ENCODE measurements around the gene CMIP.

CMIP gene

GRCh38 chr16:81733295-81733694, 288.7 kb downstream of the CMIP start:
- Histone ChIP-seq H3K79me2 (no peaks in the 10 kb centered on the region), H3K27me3 (ENCODE audit: control insufficient read depth, insufficient read depth, low read length) (no peaks in the 10 kb centered on the region), H3K4me3 (ENCODE audit: low read depth, low read length) (no peak overlapping the region), H3K27ac (no peak overlapping the region), H3K4me1 (peaks cover 3% of the 10 kb centered on the region), H3K36me3 (ENCODE audit: control insufficient read depth, insufficient read depth, low read length) (no peaks in the 10 kb centered on the region), H3K4me2 (ENCODE audit: low read length) (no peak overlapping the region), H3K9me3 (ENCODE audit: control insufficient read depth, low read length) (no peaks in the 10 kb centered on the region), H2AFZ (no peak overlapping the region), H3K9ac (no peak overlapping the region)
- TF ChIP-seq, protein P1, sequence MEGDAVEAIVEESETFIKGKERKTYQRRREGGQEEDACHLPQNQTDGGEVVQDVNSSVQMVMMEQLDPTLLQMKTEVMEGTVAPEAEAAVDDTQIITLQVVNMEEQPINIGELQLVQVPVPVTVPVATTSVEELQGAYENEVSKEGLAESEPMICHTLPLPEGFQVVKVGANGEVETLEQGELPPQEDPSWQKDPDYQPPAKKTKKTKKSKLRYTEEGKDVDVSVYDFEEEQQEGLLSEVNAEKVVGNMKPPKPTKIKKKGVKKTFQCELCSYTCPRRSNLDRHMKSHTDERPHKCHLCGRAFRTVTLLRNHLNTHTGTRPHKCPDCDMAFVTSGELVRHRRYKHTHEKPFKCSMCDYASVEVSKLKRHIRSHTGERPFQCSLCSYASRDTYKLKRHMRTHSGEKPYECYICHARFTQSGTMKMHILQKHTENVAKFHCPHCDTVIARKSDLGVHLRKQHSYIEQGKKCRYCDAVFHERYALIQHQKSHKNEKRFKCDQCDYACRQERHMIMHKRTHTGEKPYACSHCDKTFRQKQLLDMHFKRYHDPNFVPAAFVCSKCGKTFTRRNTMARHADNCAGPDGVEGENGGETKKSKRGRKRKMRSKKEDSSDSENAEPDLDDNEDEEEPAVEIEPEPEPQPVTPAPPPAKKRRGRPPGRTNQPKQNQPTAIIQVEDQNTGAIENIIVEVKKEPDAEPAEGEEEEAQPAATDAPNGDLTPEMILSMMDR (IDR thresholded peaks at IDR 0.05): no peak

- no peaks in the 10 kb centered on the region for H3K36me3 ChIP-seq (ENCODE audit: control insufficient read depth, insufficient read depth, low read length)
- no peak overlapping the region for H3K4me3 ChIP-seq (ENCODE audit: low read depth, low read length)
- H3K9me3 ChIP-seq (ENCODE audit: control insufficient read depth, low read length): no peaks in the 10 kb centered on the region
- H3K27ac ChIP-seq: no peak overlapping the region
- H3K27me3 ChIP-seq (ENCODE audit: control insufficient read depth, insufficient read depth, low read length): no peaks in the 10 kb centered on the region
- no peak overlapping the region for H3K4me2 ChIP-seq (ENCODE audit: low read length)
- H3K4me1 ChIP-seq: peaks cover 4% of the 10 kb centered on the region
- no peaks in the 10 kb centered on the region for H3K79me2 ChIP-seq
- TF ChIP-seq, protein P1 (IDR thresholded peaks at IDR 0.05): no peak
- no peak overlapping the region for H3K9ac ChIP-seq
- H2AFZ ChIP-seq: no peak overlapping the region
Measured at GRCh38 chr16:81734632-81735434, 290.2 kb downstream of the CMIP start.

DNA sequence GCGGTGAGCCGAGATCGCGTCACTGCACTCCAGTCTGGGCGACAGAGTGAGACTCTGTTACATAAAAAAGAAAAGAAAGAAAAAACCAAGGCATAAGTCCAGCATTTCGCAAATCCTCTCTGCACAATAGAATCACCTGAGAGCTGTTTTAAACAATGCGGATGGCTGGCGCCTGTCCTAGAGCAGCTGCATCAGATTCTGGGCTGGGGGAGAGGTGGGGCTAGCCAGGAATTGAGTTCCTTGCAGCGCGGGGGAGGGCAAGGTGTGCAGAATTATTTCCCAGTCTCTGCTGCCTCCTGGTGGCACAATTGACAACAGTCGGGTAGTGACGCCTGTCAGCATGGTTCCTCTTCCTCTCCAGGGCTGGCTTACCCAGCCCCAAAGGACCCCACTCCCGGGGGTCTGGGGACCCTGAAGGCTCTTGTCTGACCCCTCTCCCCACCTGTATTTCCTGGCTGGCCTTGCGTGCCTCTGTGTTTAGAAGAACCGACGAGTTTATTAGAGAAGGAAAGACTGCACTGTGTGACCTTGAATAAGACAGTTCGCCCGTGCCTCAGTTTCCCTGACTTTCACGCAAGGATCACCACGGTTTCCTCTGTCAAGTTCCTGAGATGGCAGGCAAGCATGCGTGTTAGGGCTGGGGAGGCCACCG, 293.4 kb downstream of the CMIP start:
- Histone ChIP-seq H3K9ac (no peak overlapping the region), H2AFZ (peak overlapping the region; percentile 87), H3K9me3 (ENCODE audit: control insufficient read depth, low read length) (no peaks in the 10 kb centered on the region), H3K4me2 (ENCODE audit: low read length) (peak overlapping the region; percentile 55), H3K27ac (peak overlapping the region; percentile 8), H3K4me3 (ENCODE audit: low read depth, low read length) (peak overlapping the region; percentile 8), H3K36me3 (ENCODE audit: control insufficient read depth, insufficient read depth, low read length) (no peaks in the 10 kb centered on the region), H3K27me3 (ENCODE audit: control insufficient read depth, insufficient read depth, low read length) (no peaks in the 10 kb centered on the region), H3K4me1 (peaks cover 4% of the 10 kb centered on the region), H3K79me2 (no peaks in the 10 kb centered on the region)
- TF ChIP-seq, protein P1 (IDR thresholded peaks at IDR 0.05): peak; percentile 85

DNA sequence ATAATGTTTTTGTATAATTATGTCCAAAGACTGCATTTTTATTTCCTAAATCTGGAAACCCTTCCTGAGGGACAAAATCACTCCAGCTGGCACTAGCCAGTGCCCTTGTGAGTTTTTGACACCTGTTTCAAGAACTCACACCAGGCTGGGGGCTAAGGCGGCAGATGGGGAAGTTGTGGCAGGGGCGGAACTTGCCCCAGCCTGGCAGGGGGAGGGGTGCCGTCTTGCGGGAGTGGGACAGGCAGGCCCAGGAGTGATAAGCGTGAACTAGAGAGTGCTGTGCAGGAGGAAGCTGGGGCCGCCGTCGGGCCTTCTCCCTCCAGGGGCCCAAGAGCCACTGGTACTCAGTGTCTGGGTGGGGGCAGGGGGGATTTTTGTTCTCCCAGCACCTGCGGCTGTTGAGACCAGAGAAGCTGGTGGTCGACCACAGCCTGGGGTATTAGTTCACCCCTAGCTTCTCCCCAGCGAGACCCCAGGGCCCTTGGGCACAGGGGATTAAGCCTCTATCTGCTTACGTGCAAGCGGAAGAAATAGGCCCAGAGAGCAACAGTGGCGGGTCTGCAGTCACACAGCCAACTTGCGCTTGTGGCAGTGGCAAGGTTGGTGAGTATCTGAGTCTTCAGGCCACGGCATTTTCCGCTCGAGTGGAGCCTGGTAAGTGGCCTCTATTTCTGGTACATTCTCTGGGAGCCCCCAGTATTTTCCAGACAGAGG, 294.3 kb downstream of the CMIP start:
- Histone ChIP-seq H3K27ac (no peak overlapping the region), H3K9ac (no peak overlapping the region)

More for the DNA sequence above, 294.3 kb downstream of the CMIP start:
- TF ChIP-seq, protein P1 (IDR thresholded peaks at IDR 0.05): no peak
- Histone ChIP-seq H3K4me1 (peaks cover 4% of the 10 kb centered on the region), H3K9me3 (ENCODE audit: control insufficient read depth, low read length) (no peaks in the 10 kb centered on the region), H3K36me3 (ENCODE audit: control insufficient read depth, insufficient read depth, low read length) (no peaks in the 10 kb centered on the region), H2AFZ (no peak overlapping the region), H3K79me2 (no peaks in the 10 kb centered on the region), H3K4me2 (ENCODE audit: low read length) (no peak overlapping the region), H3K4me3 (ENCODE audit: low read depth, low read length) (no peak overlapping the region), H3K27me3 (ENCODE audit: control insufficient read depth, insufficient read depth, low read length) (no peaks in the 10 kb centered on the region)

All from parathyroid adenoma (tissue), 2 donors.